H9 (cell line): ENCODE measurements around the gene RBMX2. TPM values are rescaled to one million over a fixed set of nuclear protein-coding genes. Genes with fewer than 3 reads are reported as not detected.

Experiments
- DNase-seq: peaks from one replicate; pipeline ENCODE4 v3.0.0-alpha.2; 2017
- H2AFZ ChIP-seq: one replicate; pipeline ENCODE4 v1.6.1; 2013; ENCODE audit warnings: mild to moderate bottlenecking, low read length, control low read depth, moderate library complexity
- H2AK5ac ChIP-seq: 2 replicates; pipeline ENCODE4 v1.6.1; 2013; ENCODE audit warnings: low read length, control low read depth, mixed read lengths; ENCODE audit not compliant: insufficient read length
- H2BK120ac ChIP-seq: one replicate; pipeline ENCODE4 v1.6.1; 2013; ENCODE audit warnings: low read depth, mild to moderate bottlenecking, low read length, control low read depth, inconsistent platforms; ENCODE audit not compliant: poor library complexity, severe bottlenecking
- H2BK12ac ChIP-seq: 2 replicates; pipeline ENCODE4 v1.6.1; 2013; ENCODE audit warnings: low read length, control low read depth, mixed read lengths, low read depth; ENCODE audit not compliant: insufficient read length
- H2BK15ac ChIP-seq: 2 replicates; pipeline ENCODE4 v1.6.1; 2013; ENCODE audit warnings: low read depth, low read length, control low read depth
- H2BK20ac ChIP-seq: one replicate; pipeline ENCODE4 v1.6.1; 2013; ENCODE audit warnings: low read depth, mild to moderate bottlenecking, low read length, control low read depth, inconsistent platforms; ENCODE audit not compliant: poor library complexity, severe bottlenecking
- H2BK5ac ChIP-seq: 2 replicates; pipeline ENCODE4 v1.6.1; 2013; ENCODE audit warnings: low read length, control low read depth, mixed read lengths; ENCODE audit not compliant: insufficient read length
- H3K14ac ChIP-seq: 2 replicates; pipeline ENCODE4 v1.6.1; 2013; ENCODE audit warnings: low read length, control low read depth; ENCODE audit not compliant: insufficient read depth
- H3K18ac ChIP-seq: 2 replicates; pipeline ENCODE4 v1.6.1; 2013; ENCODE audit warnings: low read depth, mild to moderate bottlenecking, mixed read lengths, low read length, control low read depth; ENCODE audit not compliant: insufficient read length
- H3K23ac ChIP-seq: 2 replicates; pipeline ENCODE4 v1.6.1; 2013; ENCODE audit warnings: low read length, control low read depth, mixed read lengths, low read depth; ENCODE audit not compliant: insufficient read length
- H3K23me2 ChIP-seq: 2 replicates; pipeline ENCODE4 v1.6.1; 2013; ENCODE audit warnings: low read depth, mild to moderate bottlenecking, mixed read lengths, low read length, control low read depth; ENCODE audit not compliant: insufficient read length, poor library complexity, severe bottlenecking
- H3K27ac ChIP-seq: 2 replicates; pipeline ENCODE4 v1.5.1; 2013; ENCODE audit warnings: low read length, control low read depth, mixed read lengths, low read depth; ENCODE audit not compliant: insufficient read length
- H3K27me3 ChIP-seq: 2 replicates; pipeline ENCODE4 v1.6.1; 2013; ENCODE audit warnings: low read length, control low read depth, inconsistent platforms; ENCODE audit not compliant: insufficient read depth
- H3K4ac ChIP-seq: 2 replicates; pipeline ENCODE4 v1.6.1; 2013; ENCODE audit warnings: low read depth, mild to moderate bottlenecking, control low read depth, inconsistent platforms, low read length, moderate library complexity
- H3K4me1 ChIP-seq: 2 replicates; pipeline ENCODE4 v1.6.1; 2013; ENCODE audit warnings: low read length, control low read depth, inconsistent platforms; ENCODE audit not compliant: insufficient read depth
- H3K4me2 ChIP-seq: 2 replicates; pipeline ENCODE4 v1.6.1; 2013; ENCODE audit warnings: low read length, control low read depth, mixed read lengths; ENCODE audit not compliant: insufficient read length, insufficient read depth
- H3K56ac ChIP-seq: 2 replicates; pipeline ENCODE4 v1.6.1; 2013; ENCODE audit warnings: low read depth, mild to moderate bottlenecking, mixed read lengths, low read length, control low read depth; ENCODE audit not compliant: insufficient read length
- H3K79me1 ChIP-seq: 2 replicates; pipeline ENCODE4 v1.6.1; 2013; ENCODE audit warnings: low read depth, mild to moderate bottlenecking, moderate library complexity, low read length, control low read depth, inconsistent platforms; ENCODE audit not compliant: insufficient read depth, poor library complexity, severe bottlenecking
- H3K79me2 ChIP-seq: 2 replicates; pipeline ENCODE4 v1.6.1; 2013; ENCODE audit warnings: low read length, control low read depth, inconsistent platforms; ENCODE audit not compliant: insufficient read depth
- H3K9ac ChIP-seq: 2 replicates; pipeline ENCODE4 v1.6.1; 2013; ENCODE audit warnings: low read length, control low read depth, mixed read lengths; ENCODE audit not compliant: insufficient read length; ENCODE audit errors: extremely low read depth
- H3K9me3 ChIP-seq: one replicate; pipeline ENCODE4 v1.6.1; 2013; ENCODE audit warnings: low read depth, low read length, inconsistent platforms; ENCODE audit not compliant: control insufficient read depth
- H3T11ph ChIP-seq: one replicate; pipeline ENCODE4 v1.6.1; 2013; ENCODE audit warnings: mild to moderate bottlenecking, low read length, control low read depth, inconsistent platforms
- H4K20me1 ChIP-seq: one replicate; pipeline ENCODE4 v1.6.1; 2013; ENCODE audit not compliant: control insufficient read depth, insufficient read length, insufficient read depth
- H4K5ac ChIP-seq: 2 replicates; pipeline ENCODE4 v1.6.1; 2013; ENCODE audit warnings: low read depth, mild to moderate bottlenecking, mixed read lengths, low read length, control low read depth; ENCODE audit not compliant: insufficient read length
- H4K8ac ChIP-seq: replicated peaks from 2 replicates; pipeline ENCODE4 v1.6.1; 2013; ENCODE audit warnings: low read length, control low read depth, mixed read lengths, low read depth; ENCODE audit not compliant: insufficient read length
- H4K91ac ChIP-seq: 2 replicates; pipeline ENCODE4 v1.6.1; 2013; ENCODE audit warnings: low read depth, mild to moderate bottlenecking, moderate library complexity, mixed read lengths, low read length, control low read depth; ENCODE audit not compliant: insufficient read length
- H3K27ac Mint-ChIP-seq, 3 experiments: 2 replicates in 2 of 3; 3 replicates in 1 of 3; pipeline ENCODE4 v1.8.0; 2020 to 2021; ENCODE audit warnings: mixed read lengths in 3 of 3, mild to moderate bottlenecking in 1 of 3, moderate library complexity in 1 of 3
- H3K27me3 Mint-ChIP-seq: 2 replicates; pipeline ENCODE4 v1.8.0; 2021; ENCODE audit warnings: low read depth, mild to moderate bottlenecking, moderate library complexity, mixed read lengths
- H3K36me3 Mint-ChIP-seq, 3 experiments: 2 replicates in 2 of 3; 3 replicates in 1 of 3; pipeline ENCODE4 v1.8.0; 2020 to 2021; ENCODE audit warnings: low read depth in 3 of 3, mixed read lengths in 3 of 3; ENCODE audit not compliant: insufficient read depth in 1 of 3
- H3K4me1 Mint-ChIP-seq, 2 experiments: 2 replicates each; pipeline ENCODE4 v1.8.0; 2020; ENCODE audit warnings: mixed read lengths in 2 of 2
- H3K4me3 Mint-ChIP-seq, 2 experiments: 2 replicates in 1 of 2; 3 replicates in 1 of 2; pipeline ENCODE4 v1.8.0; 2020 to 2021; ENCODE audit warnings: mild to moderate bottlenecking in 2 of 2, mixed read lengths in 2 of 2, moderate library complexity in 1 of 2
- H3K9me3 Mint-ChIP-seq, 2 experiments: 2 replicates in 1 of 2; 3 replicates in 1 of 2; pipeline ENCODE4 v1.8.0; 2020; ENCODE audit warnings: mild to moderate bottlenecking in 2 of 2, mixed read lengths in 2 of 2, moderate library complexity in 1 of 2
- WGBS: extraction: QIAGEN DNeasy Blood & Tissue Kit; methylation state at CpG from one replicate; pipeline ENCODE4 v1.1.7; 2013; ENCODE audit warnings: missing lambda C conversion rate, low lambda C conversion rate, mixed read lengths; ENCODE audit not compliant: insufficient read length; ENCODE audit errors: extremely low coverage; 5-methylcytosine and 5-hydroxymethylcytosine counted together
- total RNA-seq: library from RNA; stranded (reverse); gene quantifications from 2 replicates; pipeline ENCODE4 v1.2.1, GENCODE V29; 2021
- TF ChIP-seq, protein P1 (sequence below): fragments of 200-600 bp; sonication (generic); conservative IDR thresholded peaks from 3 replicates; pipeline ENCODE4 v1.8.0; 2021; ENCODE audit warnings: antibody characterized with exemption, mild to moderate bottlenecking

RBMX2 gene
- total RNA-seq, 1 experiment from 2014 or later, result 22.1 TPM

DNA sequence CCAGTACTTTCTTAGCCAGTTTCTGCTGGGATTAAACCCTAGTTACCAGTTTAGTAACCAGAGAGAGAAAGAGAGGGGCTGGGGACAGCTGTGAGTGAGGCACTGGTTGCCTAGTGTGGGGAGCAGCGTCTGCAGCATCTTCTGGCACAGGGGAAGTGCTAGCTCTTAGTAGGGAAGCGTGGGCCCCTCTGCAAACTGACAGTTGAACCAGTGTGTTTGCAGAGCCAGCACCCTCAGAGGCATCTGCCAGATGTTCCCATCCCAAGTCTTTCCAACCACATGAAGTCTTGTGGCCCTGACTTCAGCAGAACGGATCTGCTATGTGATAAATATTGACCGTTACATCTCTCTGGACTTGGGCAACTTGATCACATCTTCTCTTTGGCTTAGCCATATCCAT is 15.0 kb downstream of the RBMX2 start:
- no peaks in the 10 kb centered on the region for H3K79me1 ChIP-seq
- Mint-ChIP-seq H3K27ac (no peak overlapping the region), H3K9me3 (peaks cover 0 to 40% of the 10 kb centered on the region in 2 experiments; a peak in 2 of 5 replicates), H3K36me3 (peaks cover 0 to 21% (median 10%) of the 10 kb centered on the region in 3 experiments; a peak in 6 of 7 replicates), H3K4me1 (peaks cover 6 to 16% of the 10 kb centered on the region in 2 experiments), H3K4me3 (no peak overlapping the region), H3K27me3 (no peaks in the 10 kb centered on the region; the same call in 1 of the 2 replicates)
- DNase-seq, result no peak
- no peak overlapping the region for H2BK5ac ChIP-seq
- H2BK12ac ChIP-seq, result no peak overlapping the region
- H4K91ac ChIP-seq, result no peak overlapping the region
- H2AFZ ChIP-seq, result no peak overlapping the region
- H4K5ac ChIP-seq, result no peak overlapping the region
- H2BK120ac ChIP-seq, result no peak overlapping the region
- H3K18ac ChIP-seq, result no peak overlapping the region
- no peak overlapping the region for H3K4ac ChIP-seq
- H2BK20ac ChIP-seq, result no peak overlapping the region
- H2BK15ac ChIP-seq, result no peak overlapping the region
- no peaks in the 10 kb centered on the region for H4K20me1 ChIP-seq
- no peaks in the 10 kb centered on the region for H3K9me3 ChIP-seq
- no peak overlapping the region for H2AK5ac ChIP-seq
- no peak overlapping the region for H3K14ac ChIP-seq
- no peak overlapping the region for H3K23ac ChIP-seq
- peaks cover 2% of the 10 kb centered on the region; the same call in 1 of the 2 replicates for H3K4me1 ChIP-seq
- no peak overlapping the region for H3K56ac ChIP-seq
- no peak overlapping the region for H3K9ac ChIP-seq
- no peaks in the 10 kb centered on the region for H3K23me2 ChIP-seq
- H3T11ph ChIP-seq, result no peak overlapping the region
- H3K4me2 ChIP-seq, result no peak overlapping the region
- H4K8ac ChIP-seq, result no peak overlapping the region
- no CpG with 5 or more reads among the region's 4 CpGs for WGBS
- H3K27me3 ChIP-seq, result no peaks in the 10 kb centered on the region
- no peak overlapping the region for H3K27ac ChIP-seq
- TF ChIP-seq, protein P1, sequence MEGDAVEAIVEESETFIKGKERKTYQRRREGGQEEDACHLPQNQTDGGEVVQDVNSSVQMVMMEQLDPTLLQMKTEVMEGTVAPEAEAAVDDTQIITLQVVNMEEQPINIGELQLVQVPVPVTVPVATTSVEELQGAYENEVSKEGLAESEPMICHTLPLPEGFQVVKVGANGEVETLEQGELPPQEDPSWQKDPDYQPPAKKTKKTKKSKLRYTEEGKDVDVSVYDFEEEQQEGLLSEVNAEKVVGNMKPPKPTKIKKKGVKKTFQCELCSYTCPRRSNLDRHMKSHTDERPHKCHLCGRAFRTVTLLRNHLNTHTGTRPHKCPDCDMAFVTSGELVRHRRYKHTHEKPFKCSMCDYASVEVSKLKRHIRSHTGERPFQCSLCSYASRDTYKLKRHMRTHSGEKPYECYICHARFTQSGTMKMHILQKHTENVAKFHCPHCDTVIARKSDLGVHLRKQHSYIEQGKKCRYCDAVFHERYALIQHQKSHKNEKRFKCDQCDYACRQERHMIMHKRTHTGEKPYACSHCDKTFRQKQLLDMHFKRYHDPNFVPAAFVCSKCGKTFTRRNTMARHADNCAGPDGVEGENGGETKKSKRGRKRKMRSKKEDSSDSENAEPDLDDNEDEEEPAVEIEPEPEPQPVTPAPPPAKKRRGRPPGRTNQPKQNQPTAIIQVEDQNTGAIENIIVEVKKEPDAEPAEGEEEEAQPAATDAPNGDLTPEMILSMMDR, result no peak
- no peaks in the 10 kb centered on the region for H3K79me2 ChIP-seq
